DOHH2 (cell line): ENCODE measurements around the gene DNAI2.

ENCODE experiments used
- H3F3A ChIP-seq: fragments of 200-600 bp; sonication (generic), shearing (Covaris generic); 2 replicates; pipeline ENCODE4 v1.6.0; 2016; ENCODE audit warnings: antibody characterized with exemption, mild to moderate bottlenecking; ENCODE audit not compliant: control insufficient read depth, insufficient read depth
- H3K27ac ChIP-seq: fragments of 200-600 bp; sonication (generic); 2 replicates; pipeline ENCODE4 v1.5.1; 2014; ENCODE audit warnings: low read depth, mild to moderate bottlenecking, low read length, moderate library complexity
- H3K27me3 ChIP-seq: fragments of 200-600 bp; sonication (generic); 2 replicates; pipeline ENCODE4 v1.6.1; 2014; ENCODE audit warnings: mild to moderate bottlenecking, low read length, mixed read lengths; ENCODE audit not compliant: control insufficient read depth
- H3K36me3 ChIP-seq: fragments of 200-600 bp; sonication (generic); 2 replicates; pipeline ENCODE4 v1.6.1; 2014; ENCODE audit warnings: mild to moderate bottlenecking, low read length, moderate library complexity, mixed read lengths; ENCODE audit not compliant: control insufficient read depth
- H3K4me1 ChIP-seq: fragments of 200-600 bp; sonication (generic); 2 replicates; pipeline ENCODE4 v1.6.1; 2014; ENCODE audit warnings: mild to moderate bottlenecking, low read length, mixed read lengths; ENCODE audit not compliant: control insufficient read depth
- H3K4me2 ChIP-seq: fragments of 200-600 bp; sonication (generic); 2 replicates; pipeline ENCODE4 v1.6.0; 2014; ENCODE audit warnings: mild to moderate bottlenecking, low read length, moderate library complexity
- H3K4me3 ChIP-seq: fragments of 200-600 bp; sonication (generic); 2 replicates; pipeline ENCODE4 v1.5.1; 2014; ENCODE audit warnings: mild to moderate bottlenecking, low read length, mixed read lengths
- H3K79me2 ChIP-seq: fragments of 200-600 bp; sonication (generic); 2 replicates; pipeline ENCODE4 v1.6.1; 2014; ENCODE audit warnings: mild to moderate bottlenecking, low read length, mixed read lengths; ENCODE audit not compliant: control insufficient read depth
- H3K9me2 ChIP-seq: fragments of 200-600 bp; sonication (generic); replicated peaks from 2 replicates; pipeline ENCODE4 v1.6.1; 2014; ENCODE audit warnings: mild to moderate bottlenecking, low read length, mixed read lengths; ENCODE audit not compliant: control insufficient read depth
- H3K9me3 ChIP-seq: fragments of 200-600 bp; sonication (generic); 2 replicates; pipeline ENCODE4 v1.6.1; 2014; ENCODE audit warnings: antibody characterized with exemption, low read length, mixed read lengths; ENCODE audit not compliant: control insufficient read depth, insufficient read depth
- H4K20me1 ChIP-seq: fragments of 200-600 bp; sonication (generic); 2 replicates; pipeline ENCODE4 v1.6.0; 2014; ENCODE audit warnings: low read depth, mild to moderate bottlenecking, antibody characterized with exemption, low read length, moderate library complexity; ENCODE audit not compliant: control insufficient read depth, insufficient read depth
- EZH2phosphoT487 ChIP-seq: fragments of 200-600 bp; sonication (generic); IDR thresholded peaks from 2 replicates; pipeline ENCODE4 v1.6.1; 2017; ENCODE audit warnings: borderline replicate concordance, mild to moderate bottlenecking, antibody characterized with exemption, low read length, moderate library complexity, mixed read lengths
- TF ChIP-seq, protein P1 (sequence below): fragments of 200-600 bp; sonication (generic); IDR thresholded peaks from one replicate; pipeline ENCODE4 v1.5.1; 2014; ENCODE audit warnings: antibody characterized with exemption, mild to moderate bottlenecking, low read depth, low read length; ENCODE audit not compliant: poor library complexity, severe bottlenecking

DNAI2 gene

DNA sequence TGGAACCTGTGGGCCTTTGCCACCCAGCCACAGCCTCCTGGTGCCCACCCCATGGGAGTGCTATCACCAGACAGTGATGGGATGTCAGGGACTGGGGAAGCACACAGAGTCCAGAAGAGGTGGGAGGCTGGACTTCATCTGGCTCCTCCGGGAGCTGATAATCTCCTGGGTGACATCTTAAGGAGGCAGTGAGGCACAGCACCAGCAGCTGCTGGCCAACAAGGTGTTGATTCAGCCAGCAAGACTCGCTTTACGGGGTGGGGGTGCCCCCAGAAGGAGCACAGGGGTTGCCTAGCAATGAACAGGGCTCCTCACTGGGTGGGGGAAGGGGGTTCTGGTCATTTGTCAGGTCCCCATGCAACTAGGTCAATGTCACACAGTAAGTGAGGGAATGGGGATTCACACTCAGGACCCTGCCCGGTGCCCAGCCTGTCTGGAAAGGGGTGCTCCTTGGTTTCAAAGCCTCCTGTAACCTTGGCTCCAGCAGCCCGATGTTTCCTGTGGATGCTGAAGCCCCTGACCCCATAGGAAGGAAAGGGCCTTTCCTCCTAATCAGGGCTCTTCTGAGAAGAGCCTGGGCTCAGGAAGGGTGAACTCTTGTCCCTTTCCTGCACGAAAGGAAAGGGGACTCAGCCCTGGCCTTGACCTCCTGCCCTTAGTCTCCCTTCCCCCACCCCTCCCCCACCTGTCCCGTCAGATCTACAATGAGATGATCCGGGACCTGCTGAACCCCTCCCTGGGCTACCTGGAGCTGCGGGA is 69.7 kb downstream of the DNAI2 start:
- Histone ChIP-seq H3K4me3 (no peak overlapping the region), H3K27ac (no peak overlapping the region), H3K4me2 (no peak overlapping the region), H3K27me3 (no peaks in the 10 kb centered on the region), H4K20me1 (no peaks in the 10 kb centered on the region), H3K9me2 (no peaks in the 10 kb centered on the region), H3K36me3 (no peaks in the 10 kb centered on the region), H3K79me2 (no peaks in the 10 kb centered on the region), H3K9me3 (no peaks in the 10 kb centered on the region), H3F3A (no peaks in the 10 kb centered on the region), H3K4me1 (no peaks in the 10 kb centered on the region)
- TF ChIP-seq, protein P1, sequence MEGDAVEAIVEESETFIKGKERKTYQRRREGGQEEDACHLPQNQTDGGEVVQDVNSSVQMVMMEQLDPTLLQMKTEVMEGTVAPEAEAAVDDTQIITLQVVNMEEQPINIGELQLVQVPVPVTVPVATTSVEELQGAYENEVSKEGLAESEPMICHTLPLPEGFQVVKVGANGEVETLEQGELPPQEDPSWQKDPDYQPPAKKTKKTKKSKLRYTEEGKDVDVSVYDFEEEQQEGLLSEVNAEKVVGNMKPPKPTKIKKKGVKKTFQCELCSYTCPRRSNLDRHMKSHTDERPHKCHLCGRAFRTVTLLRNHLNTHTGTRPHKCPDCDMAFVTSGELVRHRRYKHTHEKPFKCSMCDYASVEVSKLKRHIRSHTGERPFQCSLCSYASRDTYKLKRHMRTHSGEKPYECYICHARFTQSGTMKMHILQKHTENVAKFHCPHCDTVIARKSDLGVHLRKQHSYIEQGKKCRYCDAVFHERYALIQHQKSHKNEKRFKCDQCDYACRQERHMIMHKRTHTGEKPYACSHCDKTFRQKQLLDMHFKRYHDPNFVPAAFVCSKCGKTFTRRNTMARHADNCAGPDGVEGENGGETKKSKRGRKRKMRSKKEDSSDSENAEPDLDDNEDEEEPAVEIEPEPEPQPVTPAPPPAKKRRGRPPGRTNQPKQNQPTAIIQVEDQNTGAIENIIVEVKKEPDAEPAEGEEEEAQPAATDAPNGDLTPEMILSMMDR = no peak
- no peak for TF ChIP-seq EZH2phosphoT487

DNA sequence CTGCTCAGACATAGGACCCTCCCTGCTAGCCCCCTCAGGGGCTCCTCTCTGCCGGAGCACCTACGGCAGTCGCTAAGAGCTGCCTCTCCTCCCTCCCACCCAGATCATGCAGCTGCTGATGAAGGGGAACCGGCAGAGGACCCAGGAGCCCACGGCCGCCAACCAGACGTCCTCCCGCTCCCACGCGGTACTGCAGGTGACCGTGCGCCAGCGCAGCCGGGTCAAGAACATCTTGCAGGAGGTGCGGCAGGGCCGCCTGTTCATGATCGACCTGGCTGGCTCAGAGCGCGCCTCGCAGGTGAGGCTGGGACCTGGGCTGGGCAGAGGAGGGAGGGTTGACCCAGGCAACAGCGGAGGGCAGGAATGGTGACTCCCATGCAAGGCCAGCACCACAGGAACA is 70.6 kb downstream of the DNAI2 start:
- Histone ChIP-seq H3K4me1 (no peaks in the 10 kb centered on the region), H3K27me3 (no peaks in the 10 kb centered on the region), H3K79me2 (no peaks in the 10 kb centered on the region), H3K4me2 (no peak overlapping the region), H3K36me3 (no peaks in the 10 kb centered on the region), H3F3A (no peaks in the 10 kb centered on the region), H4K20me1 (no peaks in the 10 kb centered on the region), H3K9me2 (no peaks in the 10 kb centered on the region), H3K9me3 (no peaks in the 10 kb centered on the region), H3K27ac (no peak overlapping the region), H3K4me3 (no peak overlapping the region)
- TF ChIP-seq EZH2phosphoT487 = no peak
- TF ChIP-seq, protein P1 = no peak

DNA sequence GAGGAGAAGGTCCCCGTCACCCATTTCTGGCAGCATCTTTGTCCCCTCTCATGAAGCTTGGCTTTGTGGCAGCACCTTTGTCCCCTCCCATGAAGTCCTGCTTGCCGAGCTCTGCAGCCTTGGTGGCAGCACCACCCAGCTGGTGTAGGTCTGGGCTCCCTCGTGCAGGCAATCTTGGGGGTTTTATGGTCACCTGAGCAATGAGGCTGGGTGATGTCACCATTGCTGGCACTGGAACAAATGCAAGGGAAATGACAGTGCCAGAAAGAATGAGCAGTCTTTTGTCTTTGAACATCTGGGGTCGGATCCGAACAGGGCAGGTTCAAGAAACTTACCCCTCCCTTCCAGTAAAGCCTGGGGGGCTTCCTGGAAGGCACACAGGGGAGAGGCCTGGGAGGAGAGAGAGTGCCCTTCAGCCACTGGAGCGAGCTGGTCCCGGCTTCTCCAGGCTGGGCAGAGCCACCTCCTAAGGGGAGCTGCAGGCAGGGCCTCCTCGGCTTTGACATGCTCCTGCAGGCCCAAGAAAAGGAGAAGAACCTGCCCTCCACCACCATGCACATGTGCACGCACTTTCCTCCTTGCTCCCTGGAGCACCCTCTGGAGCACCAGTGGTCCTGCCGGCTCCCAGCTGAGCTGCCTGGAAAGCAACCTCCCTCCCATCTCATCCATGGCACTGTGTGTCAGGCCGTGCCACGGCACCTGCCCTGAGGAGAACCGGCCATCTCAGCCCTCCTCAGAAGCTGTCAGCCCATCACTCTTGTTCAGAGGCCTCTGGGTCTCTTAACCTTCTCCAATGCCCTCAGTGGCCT is 71.6 kb downstream of the DNAI2 start:
- TF ChIP-seq, protein P1 = no peak
- TF ChIP-seq EZH2phosphoT487 = no peak
- no peaks in the 10 kb centered on the region for H3K9me3 ChIP-seq
- H3K36me3 ChIP-seq = no peaks in the 10 kb centered on the region
- H3K79me2 ChIP-seq = no peaks in the 10 kb centered on the region
- H3K4me2 ChIP-seq = no peak overlapping the region
- H3K9me2 ChIP-seq = no peaks in the 10 kb centered on the region
- no peak overlapping the region for H3K4me3 ChIP-seq
- H3K27ac ChIP-seq = no peak overlapping the region
- H3F3A ChIP-seq = no peaks in the 10 kb centered on the region
- no peaks in the 10 kb centered on the region for H3K4me1 ChIP-seq
- no peaks in the 10 kb centered on the region for H4K20me1 ChIP-seq
- H3K27me3 ChIP-seq = no peaks in the 10 kb centered on the region
